ENCODE measurements around the gene SLC44A2.

Gene SLC44A2

DNA sequence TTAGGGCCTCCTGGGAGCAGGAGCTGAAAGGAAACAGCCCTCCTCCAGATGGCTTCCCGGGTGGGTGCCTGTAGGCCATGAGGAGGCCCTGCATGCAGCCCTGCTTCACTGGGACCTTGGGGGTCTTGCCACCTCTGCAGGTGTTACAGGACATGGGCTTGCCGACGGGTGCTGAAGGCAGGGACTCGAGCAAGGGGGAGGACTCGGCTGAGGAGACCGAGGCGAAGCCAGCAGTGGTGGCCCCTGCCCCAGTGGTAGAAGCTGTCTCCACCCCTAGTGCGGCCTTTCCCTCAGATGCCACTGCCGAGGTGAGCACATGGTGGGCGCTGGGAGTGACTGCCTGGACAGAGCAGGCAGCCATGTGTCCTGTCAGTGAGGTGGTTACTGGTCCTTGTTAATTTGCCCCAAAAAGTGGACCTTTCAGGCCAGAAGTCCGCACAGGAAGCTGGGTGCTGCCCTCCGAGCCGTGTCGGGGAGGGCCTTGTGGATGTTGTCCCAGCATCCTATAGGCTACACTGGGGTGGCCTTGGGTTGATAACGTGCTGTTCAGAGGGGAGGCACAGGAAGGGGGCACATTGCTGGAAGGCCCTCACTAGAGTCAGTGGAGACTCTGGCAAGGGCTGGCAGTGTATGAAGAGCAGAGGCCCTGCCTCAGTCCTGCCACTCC lies 57.2 kb downstream of the SLC44A2 start:
- DNase-seq (ENCODE audit: low spot score) = no peak

- DNase-seq (ENCODE audit: low spot score) = no peak
These were observed 57.7 kb downstream of the SLC44A2 start for GRCh38 chr19:10683064-10683426.

- DNase-seq (ENCODE audit: low spot score) = no peak
These were observed 58.2 kb downstream of the SLC44A2 start for GRCh38 chr19:10683582-10683981.

GRCh38 chr19:10685210-10685609 lies 59.9 kb downstream of the SLC44A2 start:
- no peak for DNase-seq (ENCODE audit: low spot score)

- DNase-seq (ENCODE audit: low spot score) = no peak
These were observed 60.8 kb downstream of the SLC44A2 start for GRCh38 chr19:10686193-10686592.

DNA sequence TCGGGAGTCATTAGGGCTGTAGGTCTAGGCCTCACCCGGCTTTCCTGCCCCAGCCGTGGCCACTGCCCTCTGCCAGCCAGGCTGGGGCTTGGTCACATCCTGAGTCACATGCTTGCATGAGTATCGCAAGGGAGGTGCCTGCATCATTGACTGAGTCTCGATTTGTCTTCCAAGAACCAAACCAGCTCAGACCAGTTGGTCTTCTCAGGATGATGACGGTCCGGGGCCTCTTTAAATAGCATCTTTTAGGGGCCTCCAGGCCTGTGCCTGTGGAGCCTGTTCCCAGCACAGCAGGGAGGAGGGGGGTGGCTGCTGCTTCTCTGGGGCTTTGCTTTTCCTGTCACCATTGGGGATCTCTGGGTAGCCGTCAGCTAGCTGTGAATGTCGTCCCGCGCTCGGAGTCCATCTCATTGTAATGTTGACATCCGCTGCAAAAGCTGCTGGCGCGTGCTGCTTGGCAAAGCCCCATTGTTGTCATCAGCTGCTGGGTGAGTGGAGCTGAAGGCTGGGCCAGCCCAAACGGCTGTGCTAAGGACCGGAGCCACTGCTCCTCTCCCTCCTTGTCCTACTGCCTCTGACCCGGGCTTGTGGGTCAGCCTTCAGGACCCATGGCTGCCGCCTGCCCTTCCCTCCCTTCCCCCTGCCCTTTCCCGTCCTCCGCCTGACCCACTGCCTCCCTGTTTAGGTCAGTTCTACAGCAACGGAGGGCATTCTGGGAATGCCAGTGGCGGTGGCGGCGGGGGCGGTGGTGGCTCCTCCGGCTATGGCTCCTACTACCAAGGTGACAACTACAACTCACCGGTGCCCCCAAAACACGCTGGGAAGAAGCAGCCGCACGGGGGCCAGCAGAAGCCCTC lies 61.5 kb downstream of the SLC44A2 start:
- DNase-seq (ENCODE audit: low spot score) = no peak

DNA sequence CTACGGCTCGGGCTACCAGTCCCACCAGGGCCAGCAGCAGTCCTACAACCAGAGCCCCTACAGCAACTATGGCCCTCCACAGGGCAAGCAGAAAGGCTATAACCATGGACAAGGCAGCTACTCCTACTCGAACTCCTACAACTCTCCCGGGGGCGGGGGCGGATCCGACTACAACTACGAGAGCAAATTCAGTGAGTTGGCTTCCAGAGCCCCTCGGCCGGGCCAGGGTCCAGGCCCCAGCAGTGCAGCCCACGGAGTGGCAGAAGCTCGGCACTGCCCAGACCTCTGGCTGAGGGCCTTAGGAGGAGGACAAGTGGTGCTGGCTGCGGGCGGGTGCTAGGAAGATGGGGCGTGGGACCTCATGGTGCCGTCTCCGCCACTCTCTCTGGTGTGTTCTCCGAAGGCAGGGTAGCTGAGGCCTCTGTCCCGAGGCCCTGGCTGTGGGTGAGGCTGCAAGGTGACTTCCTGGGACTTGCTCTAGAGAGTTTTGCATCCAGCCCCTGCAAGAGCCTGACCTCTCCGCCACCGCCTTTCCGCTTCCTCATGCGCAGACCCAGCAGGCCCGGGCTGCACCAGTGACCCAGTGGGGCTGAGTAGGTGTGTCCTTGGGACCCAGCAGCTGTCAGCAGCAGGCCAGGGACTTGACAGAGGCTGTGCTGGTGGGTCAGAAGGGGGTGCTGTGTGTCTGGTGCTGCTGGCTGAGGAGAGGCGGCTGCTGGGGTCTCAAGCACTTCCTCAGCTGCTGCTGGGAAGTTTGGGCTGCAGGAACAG lies 62.4 kb downstream of the SLC44A2 start:
- DNase-seq (ENCODE audit: low spot score) = no peak

GRCh38 chr19:10688545-10689280 lies 63.4 kb downstream of the SLC44A2 start:
- DNase-seq (ENCODE audit: low spot score) = no peak

DNA sequence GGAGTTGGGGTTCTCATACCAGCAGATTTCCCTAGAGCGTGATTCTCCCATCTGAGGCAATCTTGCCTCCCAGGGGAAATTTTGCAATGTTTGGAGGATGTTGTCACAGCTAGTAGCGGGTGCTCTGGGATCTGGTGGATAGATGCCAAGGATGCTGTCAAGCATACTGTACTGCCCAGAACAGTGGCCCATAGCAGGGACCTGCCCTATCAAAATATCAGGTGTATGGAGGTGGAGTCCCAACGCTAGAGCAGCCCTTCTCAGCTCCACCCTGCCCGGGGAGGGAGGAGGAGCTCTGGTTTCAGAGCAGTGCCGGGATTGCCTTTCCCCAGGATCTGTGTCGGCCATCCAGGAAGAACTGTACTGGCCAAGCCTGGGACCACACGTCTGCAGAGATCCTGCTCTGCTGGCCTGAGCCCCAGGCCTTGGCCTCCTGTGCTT lies 65.0 kb downstream of the SLC44A2 start:
- no peak for DNase-seq (ENCODE audit: low spot score)

GRCh38 chr19:10691178-10691881 lies 66.0 kb downstream of the SLC44A2 start:
- DNase-seq (ENCODE audit: low spot score) = no peak

DNA sequence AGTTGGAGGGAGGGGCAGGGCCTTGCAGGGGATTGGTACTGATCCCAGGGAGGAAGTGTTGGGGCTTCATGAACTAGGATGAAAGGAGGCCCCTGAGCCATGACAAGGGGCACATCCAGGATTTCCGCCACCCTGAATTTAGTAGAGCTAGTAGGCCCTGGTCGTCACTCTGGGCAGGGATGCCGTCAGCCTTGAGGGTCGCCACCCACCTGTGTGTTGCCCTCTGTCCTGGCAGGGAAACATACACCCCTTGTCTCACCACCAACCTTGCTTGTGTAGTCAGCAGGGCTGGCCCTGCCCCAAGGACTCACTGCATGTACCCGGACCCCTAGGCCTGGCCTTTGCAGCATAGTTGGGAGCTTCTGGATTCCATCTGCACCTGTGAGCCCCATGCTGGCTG lies 66.5 kb downstream of the SLC44A2 start:
- DNase-seq (ENCODE audit: low spot score) = no peak

DNA sequence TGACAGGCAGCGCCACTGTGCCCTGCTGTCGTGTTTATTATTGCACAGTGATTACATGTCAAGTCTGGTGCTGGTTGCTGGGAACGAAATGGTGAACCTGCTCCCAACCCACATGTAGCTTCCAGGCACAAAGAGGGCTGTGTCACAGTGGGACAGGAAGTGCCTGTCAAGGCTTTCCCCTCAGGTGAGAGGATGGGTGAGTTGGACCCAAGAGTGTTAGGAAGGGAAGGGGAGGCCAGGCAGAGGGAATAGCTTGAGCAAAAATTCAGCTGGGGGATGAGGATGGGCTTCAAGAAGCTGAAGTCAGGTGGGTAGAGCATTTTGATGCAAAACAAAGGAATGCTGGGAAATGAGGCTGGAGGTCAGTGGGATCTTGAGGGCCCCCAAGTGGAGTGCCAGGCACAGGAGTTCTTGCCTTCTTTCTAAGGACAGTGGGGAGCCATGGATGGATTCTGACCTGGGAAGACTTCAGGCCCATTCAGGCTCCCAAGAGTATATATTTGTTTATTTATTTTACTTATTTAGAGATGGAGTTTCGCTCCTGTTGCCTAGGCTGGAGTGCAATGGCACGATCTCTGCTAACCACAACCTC lies 67.4 kb downstream of the SLC44A2 start:
- DNase-seq (ENCODE audit: low spot score) = no peak

Measured in SW480 (cell line).